GM19351 (cell line): Measurements from ENCODE around the gene PKIB.

Source experiments
- ATAC-seq: cut with Tn5 transposase; IDR thresholded peaks from one replicate; pipeline ENCODE4 v1.9.1; 2021; ENCODE audit warnings: mild to moderate bottlenecking, moderate library complexity; ENCODE audit not compliant: unreplicated experiment

PKIB gene

DNA sequence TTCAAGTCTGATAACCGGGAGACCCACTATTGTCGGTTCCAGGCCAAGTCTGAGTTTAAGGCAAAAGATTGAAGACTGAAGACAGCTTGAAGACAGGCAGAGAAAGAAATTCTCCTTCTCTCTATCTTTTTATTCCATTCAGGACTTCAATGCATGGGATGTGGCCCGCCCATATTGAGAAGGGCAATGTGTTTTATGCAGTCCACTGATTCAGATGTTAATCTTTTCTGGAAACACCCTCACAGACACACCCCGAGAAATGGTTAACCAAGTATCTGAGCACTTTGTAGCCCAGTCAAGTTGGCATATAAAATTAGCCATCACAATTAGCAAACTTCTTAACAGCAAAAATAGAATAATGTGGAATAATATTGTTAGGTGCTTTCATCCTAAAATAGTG, 93.9 kb downstream of the PKIB start:
- no peak for ATAC-seq

DNA sequence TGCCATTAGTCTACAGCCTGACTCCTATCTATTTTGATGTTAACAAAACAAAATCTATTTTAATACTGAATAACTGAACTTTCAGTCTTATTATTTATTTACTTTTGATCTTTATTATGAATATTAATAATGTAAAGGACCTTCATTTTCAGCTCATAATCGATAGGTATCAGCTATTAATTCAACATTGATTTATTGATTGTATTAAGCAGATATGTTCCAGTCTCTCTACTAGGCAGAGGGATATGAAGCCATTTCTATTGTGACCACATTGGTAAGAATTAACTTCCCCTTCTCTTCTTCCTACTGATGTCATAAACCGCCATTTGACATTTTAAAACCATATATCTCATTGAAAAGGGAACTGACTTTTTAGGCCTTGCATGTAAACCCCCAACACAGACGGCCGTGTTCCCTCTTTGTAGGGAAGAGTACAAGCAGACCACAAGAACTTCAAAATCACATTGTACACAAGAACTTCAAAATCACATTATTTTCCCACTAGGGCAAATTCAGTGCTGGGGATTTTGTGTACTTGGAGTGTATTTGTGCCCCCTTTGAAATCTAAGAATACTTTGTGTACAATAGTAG, 99.8 kb downstream of the PKIB start:
- peak; percentile 91 for ATAC-seq

DNA sequence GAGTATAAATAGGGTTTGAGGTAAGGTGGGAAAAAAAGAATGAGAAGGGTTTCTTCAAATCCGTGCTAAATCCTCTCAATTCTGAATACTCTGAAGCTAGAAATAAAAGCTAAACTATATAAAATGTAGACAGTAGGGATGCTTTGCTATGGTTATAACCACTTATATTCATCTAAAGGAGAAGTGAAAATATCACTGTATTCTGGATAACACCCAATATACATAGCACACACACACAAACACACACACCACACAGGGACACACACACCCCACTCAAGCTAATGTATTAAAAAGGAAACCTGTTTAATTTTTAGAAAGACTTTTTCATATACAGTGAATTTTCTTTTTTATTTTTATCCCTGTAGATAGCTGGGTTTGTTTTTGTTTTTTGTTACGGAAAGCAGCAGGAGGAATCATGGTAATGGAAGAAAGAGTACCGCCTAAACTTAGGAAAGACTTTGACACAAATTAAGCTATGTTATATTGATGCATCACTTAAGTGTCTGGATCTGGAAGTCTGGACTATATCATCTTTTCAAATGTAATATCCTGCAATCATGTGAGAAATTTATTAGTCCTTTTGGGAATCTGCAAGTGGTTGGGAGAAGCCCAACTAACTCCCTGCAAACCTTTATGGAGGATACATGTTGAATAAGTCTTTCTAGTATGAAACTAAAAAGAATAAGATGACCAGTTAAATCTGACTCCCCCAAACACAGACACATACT, 100.9 kb downstream of the PKIB start:
- ATAC-seq = no peak

DNA sequence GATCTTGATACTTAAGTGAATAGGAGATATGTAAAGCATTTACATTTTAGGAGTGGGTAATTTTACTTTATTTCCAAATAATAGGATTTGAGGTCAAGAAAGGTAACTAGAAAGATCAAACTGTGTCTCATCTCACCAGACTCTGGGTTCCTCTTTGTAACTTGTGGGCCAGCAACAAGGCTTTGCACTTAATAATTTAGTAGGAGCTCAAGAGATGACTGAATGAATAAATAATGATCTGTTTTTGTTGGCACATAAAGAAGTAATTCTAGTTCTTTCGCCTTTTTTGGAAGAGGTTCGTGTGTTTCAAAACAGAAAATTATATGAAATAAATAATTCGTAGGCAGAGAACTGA, 101.9 kb downstream of the PKIB start:
- no peak for ATAC-seq

DNA sequence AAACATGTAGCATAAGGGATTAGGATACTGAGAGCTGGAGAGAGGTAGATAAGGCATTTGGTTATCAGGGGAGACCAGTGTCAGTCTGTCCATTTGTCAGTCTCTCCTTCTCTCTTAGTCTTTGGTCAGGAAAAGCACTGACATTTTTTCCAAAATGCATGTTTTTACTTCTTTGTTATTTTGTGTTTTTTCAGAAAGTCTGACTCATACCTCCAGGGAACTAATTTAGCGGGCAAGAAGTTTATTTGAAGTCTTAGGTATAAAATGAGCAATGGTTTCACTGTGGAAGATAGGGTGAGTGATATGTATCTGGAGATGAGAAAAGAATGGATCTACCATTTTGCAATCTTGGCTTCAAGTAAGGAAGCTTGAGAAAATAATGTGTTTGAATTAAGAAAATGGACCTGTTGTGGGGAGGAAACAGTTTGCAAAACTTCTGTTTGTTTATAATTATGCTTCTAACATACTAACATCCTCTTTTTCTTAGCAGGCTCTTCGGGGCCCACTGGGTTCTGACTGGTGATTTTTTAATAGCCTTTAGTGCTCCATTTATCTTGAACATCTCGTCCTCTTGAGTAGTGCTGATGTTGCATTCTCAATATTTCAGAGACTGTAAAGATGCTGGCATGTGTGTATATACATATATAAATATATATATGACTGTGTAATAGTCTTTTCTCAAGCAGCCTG, 102.4 kb downstream of the PKIB start:
- ATAC-seq = no peak

DNA sequence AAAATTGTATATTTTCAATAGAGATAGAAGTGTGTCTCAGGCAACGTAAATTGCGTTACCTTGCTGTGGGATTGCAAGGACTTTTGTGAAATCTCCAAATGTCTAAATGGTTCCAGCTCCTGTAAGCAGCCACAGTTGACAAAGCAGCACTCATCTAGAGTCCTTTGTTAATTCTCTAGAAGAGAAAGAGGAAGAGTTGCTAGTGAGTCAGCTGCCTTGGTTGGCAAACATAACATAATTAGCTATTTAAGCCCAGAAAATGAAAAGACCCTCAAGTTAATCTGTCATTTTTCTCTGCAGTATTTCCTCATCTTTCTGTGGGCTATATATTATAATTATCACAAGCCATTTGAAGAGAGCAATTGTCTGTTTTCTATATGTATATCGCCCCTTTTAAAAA, 102.9 kb downstream of the PKIB start:
- no peak for ATAC-seq

DNA sequence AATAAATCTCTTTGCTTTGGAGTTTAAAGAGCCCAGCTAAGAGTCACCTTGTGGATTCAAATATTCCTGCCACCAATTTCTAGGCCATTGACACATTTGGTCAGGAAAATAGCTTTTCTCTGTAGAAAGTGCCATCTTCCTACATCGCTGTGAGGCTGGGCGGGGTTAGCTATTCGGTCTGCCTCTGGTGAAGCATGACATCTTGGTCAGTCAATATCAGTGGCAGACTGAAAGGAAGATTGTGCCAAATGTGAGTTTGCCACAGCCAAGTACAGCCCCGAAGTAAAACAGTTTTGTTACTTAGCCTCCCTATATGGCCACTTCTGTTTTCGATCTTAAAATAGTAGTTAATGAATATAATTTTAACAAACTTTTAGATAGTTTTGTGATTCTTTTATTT, 103.9 kb downstream of the PKIB start:
- no peak for ATAC-seq

DNA sequence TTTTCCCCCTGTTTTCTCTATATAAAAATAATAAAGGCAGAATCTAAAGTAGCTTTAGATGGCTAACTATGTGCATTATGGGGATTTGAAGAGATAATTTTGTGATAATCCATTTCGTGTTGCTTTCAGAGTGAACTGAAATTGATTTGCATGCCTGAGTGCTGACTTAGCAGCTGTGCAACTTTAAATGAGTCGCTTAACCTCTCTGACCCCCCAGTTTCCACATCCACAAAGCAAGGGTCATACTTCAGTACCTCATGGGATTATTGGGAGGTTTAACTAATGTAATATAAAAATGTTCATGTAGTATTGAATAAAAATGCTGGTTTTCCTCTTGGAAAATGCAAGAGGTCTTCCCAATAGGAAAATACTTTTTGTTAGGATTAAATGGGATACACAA, 105.5 kb downstream of the PKIB start:
- ATAC-seq = no peak

DNA sequence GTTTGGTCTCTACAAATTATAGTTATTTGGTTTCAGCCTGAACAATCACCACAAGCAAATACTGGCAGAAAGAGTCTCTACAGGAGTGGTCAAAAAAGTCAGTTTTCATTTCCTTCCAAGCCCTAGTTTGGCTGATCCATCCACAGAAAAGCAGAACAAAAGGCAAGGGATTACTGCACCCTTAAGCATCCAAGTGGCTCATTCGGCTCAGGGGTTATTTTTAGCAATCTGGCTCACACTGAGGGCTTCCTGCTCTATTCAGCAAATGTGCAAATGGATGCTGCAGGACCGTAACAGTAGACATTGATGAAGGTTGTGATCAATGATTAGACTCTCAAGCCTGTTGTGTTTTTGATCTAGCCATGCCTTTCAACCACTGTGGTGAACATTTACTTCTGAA, 107.1 kb downstream of the PKIB start:
- ATAC-seq = no peak

DNA sequence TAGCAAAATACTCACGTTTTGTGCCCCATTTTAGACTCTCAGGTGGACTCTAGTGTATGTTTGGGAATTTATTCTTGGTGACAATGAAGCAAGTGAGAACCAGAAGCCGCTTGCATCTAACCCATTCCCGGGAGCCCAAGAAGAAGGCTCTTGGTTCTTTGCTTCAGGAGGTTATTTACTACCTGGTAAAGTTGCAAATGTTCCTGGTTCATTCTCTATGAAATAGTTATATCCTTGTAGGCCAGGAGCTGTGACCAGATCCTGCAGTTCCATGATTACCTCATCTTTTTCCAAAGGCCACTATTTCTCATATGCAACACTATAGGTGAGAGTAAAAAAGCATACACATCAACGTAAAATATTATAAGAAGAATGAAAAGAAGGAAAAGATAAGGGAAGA, 108.4 kb downstream of the PKIB start:
- ATAC-seq = no peak

DNA sequence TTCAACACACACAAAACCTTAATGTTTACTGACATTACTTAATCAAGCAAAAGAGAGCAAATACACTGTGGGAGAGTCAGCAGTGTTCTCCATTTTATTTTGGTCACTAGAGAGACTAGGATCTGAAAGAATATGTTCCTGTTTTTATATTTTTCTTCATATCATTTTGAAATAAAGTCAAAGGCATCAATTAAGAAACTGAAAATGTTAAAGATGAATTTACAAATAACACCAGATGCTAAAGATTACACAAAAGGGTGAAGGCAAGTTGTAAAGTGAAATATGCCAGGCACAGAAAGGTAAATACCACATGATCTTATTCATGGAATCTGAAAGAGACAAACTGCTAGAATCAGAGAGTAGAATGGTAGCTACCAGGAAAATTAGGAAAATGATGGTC, 109.0 kb downstream of the PKIB start:
- ATAC-seq = no peak

DNA sequence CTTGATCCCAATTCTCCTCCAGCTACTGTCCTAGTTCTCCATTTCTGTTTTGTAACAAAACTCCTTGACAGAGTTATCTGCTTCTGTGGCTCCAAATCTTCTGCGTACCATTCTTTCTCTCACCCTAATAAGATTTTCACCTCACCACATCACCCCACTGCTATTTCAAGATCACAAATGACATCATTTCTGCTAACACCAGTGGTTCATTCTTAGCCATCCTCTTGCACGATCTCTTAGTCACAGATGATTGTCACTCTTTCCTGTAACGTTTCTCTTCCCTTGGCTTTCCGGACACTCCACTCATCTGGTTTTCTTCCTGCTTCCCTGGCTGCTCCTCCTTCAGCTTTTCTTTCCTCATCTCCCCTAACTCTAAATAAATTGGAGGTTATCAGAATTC, 112.5 kb downstream of the PKIB start:
- ATAC-seq = no peak

DNA sequence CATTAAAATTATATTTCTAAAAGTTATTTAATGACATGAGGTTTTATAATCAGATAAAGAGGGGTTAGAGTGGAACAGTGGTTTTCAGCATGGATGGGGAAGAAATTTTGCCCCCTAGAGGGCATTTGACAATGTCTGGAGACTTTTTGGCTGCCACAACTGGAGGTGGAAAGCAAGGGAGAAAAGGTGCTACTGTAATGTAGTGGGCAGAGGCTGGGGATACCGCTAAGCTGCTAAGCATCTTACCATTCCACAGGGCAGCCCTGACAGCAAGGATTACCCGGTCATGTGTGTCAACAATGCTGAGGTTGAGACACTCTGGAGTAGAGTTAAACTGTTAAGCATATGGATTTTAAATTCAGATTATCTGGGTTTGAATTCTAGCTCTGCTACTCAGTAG, 116.4 kb downstream of the PKIB start:
- ATAC-seq = peak; percentile 59

DNA sequence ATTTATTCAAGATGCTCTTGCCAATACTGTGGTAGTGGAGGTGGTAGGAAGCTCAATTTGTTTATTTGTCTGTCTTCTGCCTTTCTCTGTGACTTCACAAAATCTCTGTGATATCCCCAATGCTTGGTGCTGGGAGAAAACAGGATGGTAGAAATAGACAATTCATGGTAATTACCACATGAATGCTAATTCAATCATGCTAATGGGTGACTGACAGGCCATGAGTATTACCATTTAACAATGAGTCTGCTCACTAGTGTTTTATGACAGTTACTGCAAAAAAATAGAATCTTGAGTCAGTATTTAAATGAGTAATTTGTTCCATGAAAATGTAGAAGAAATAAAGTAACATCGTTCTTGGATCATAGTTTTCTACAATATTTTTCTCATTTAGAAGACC, 117.0 kb downstream of the PKIB start:
- ATAC-seq = no peak

DNA sequence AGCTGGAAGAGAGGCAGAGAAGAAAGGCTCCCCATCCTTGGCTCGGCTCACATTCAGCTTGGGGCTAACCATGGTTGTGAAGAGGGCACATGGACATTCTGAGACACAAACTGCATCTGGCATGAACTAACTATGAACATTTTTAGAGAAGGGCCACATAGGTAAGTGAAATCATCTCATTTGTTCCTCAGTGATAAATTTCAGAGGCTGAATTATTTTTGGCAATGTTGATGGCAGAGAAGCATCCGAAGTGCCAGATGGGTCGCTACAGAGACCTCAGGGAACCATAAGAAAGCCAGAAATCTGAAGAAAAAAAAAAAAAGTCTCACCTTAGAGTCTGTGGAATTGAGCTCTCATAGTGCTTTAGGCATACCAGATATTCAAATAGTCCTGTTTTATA, 120.1 kb downstream of the PKIB start:
- ATAC-seq = no peak

DNA sequence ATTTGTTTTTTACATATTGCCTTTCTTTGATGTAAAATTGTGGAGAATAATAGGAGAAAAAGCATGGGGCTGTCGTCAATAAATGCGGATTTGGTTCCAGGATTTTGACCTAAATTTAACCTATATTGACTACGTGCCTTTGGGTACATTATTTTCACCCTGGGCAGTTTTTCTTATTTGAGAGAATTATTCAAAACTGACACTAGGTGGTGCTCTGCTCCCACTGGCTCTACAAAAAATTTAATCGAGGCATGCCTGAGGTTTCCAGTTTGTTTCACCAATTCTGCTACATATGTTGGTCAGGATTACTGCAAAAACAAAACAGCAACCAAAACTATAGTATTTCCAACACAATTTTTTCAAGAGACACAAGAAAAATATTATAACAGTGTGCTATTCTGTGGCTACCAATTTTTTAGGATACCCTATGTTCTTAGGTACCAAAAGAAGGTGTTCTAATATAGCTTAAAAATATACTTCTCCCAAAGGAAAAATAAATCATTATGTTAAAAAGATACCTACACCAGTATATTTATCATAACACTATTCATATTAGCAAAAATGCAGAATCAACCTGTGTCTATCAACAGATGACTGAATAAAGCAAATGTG, 120.7 kb downstream of the PKIB start:
- ATAC-seq = peak; percentile 61

DNA sequence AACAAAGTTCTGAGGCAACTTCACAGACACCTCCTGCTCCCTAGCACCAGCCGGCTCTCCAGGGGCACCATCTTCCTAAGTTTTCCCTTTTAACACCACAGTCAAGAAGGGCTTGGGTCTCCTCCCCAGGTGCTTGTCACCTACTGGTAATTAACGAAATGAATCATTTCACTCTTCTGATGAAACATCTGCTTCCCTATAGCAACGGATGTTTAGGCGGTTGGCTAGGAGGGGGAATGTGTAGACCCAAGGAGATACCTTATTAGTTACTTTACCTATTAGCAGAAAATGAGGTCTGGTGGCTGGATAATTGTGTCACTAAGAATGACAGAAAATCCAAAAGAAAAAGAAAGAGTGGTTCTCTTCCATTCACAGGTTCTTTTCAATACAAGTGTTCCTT, 123.1 kb downstream of the PKIB start:
- no peak for ATAC-seq

DNA sequence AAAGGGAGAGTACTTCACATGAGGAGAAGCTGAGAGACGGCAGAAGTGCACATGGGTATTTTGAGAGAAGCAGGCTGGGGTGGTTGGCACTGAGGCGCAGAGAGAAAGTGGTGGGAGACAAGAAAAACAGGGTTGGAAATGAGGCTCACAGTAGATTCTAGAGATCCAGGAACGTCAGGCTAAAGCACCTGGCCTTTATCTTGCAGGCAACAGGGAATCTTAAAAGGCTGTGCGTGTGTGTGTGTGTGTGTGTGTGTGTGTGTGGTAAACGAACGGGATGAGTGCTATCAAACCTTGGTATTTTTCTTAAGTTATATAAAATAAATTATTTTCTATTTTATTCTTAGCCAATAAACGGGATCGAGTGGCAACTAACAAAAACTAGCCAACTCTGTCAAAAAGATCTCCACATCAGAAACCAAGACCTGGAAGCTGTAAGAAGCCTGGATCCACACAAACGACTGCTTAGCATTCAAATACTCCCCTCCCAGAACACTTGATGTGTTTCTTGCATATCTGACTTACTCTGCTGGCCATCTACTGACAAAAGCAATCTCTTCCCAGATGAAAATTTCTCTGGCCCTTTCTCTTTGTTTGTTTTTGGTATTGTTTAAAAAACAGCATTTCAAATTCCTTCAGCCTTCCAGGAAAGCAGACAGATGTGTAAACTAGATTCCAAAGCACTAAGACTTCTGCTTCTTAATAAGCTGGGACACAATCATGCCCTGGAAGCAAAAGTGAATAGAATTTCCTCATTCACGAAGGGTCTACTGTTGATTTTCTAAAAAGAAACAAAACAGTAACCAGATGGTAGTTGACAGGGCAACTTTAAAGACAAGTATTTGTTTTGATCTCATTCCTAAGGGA, 124.6 kb downstream of the PKIB start:
- ATAC-seq = no peak

DNA sequence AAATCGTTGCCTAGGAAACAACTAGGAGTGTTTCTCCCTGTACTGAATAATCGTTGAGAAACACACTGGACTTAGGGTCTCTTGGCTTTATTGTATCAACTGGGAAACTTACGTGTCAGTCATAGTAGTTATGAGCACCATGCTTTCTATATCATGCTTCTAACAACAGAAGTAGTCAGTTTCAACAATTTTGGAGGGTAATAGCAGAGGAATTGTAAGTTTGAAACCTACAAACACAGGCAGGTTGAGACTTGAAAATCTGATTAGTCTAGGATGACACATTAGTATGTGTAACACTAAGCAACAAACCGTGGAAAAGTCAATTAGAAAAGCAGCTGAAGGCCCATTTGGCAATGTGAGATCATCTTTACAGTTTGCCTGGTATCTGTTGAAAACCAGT, 125.4 kb downstream of the PKIB start:
- ATAC-seq = no peak

DNA sequence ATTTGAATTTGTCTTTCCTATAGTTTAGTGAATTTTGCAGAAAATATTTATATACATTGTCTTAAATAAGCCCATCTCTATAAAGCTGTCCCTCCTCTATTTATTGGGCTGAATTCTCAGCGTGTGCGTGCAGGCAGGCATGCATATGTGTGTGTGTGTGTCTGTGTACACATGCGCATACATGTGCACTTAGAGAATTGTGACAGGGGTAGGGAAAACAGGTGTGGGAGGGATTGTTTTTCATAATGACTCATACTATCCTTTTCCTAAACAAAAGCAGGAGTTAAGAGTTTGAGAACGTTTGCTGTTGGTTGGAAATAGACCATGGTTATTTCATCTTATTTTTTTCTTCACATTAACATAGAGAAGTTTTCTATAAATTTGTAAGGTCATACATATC, 126.0 kb downstream of the PKIB start:
- no peak for ATAC-seq

DNA sequence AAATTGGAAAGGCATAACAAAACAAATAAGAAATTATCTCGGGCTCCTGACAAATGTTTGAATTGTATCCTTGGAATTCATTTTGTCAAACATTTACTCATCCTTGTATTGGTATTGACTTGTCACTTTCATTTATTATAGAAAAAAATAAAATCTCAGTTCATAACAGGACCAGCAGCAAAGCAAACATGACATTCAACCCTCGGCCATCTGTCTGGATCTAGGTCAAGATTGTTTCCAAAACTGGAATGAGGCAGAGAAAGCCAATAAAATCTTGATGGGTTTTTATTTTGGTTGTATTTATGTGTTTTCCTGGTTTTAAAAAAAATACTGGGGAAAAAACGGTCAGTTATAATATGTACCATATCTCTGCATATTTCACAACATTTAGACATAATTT, 126.4 kb downstream of the PKIB start:
- no peak for ATAC-seq
